Endothelial cell of coronary artery (primary cell): ENCODE results near the gene SHROOM4. TPM values are rescaled to one million over a fixed set of nuclear protein-coding genes. Genes with fewer than 3 reads are reported as not detected.

Source experiments
- total RNA-seq: library from RNA; depleted of rRNA; stranded (reverse); fragments of >200 nt; gene quantifications from 2 replicates; pipeline ENCODE4 v1.2.3, GENCODE V29; 2014

Gene SHROOM4, protein sequence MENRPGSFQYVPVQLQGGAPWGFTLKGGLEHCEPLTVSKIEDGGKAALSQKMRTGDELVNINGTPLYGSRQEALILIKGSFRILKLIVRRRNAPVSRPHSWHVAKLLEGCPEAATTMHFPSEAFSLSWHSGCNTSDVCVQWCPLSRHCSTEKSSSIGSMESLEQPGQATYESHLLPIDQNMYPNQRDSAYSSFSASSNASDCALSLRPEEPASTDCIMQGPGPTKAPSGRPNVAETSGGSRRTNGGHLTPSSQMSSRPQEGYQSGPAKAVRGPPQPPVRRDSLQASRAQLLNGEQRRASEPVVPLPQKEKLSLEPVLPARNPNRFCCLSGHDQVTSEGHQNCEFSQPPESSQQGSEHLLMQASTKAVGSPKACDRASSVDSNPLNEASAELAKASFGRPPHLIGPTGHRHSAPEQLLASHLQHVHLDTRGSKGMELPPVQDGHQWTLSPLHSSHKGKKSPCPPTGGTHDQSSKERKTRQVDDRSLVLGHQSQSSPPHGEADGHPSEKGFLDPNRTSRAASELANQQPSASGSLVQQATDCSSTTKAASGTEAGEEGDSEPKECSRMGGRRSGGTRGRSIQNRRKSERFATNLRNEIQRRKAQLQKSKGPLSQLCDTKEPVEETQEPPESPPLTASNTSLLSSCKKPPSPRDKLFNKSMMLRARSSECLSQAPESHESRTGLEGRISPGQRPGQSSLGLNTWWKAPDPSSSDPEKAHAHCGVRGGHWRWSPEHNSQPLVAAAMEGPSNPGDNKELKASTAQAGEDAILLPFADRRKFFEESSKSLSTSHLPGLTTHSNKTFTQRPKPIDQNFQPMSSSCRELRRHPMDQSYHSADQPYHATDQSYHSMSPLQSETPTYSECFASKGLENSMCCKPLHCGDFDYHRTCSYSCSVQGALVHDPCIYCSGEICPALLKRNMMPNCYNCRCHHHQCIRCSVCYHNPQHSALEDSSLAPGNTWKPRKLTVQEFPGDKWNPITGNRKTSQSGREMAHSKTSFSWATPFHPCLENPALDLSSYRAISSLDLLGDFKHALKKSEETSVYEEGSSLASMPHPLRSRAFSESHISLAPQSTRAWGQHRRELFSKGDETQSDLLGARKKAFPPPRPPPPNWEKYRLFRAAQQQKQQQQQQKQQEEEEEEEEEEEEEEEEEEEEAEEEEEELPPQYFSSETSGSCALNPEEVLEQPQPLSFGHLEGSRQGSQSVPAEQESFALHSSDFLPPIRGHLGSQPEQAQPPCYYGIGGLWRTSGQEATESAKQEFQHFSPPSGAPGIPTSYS (N-terminal part only)
- 27.8 and 28.6 TPM in 2 replicates for total RNA-seq

DNA sequence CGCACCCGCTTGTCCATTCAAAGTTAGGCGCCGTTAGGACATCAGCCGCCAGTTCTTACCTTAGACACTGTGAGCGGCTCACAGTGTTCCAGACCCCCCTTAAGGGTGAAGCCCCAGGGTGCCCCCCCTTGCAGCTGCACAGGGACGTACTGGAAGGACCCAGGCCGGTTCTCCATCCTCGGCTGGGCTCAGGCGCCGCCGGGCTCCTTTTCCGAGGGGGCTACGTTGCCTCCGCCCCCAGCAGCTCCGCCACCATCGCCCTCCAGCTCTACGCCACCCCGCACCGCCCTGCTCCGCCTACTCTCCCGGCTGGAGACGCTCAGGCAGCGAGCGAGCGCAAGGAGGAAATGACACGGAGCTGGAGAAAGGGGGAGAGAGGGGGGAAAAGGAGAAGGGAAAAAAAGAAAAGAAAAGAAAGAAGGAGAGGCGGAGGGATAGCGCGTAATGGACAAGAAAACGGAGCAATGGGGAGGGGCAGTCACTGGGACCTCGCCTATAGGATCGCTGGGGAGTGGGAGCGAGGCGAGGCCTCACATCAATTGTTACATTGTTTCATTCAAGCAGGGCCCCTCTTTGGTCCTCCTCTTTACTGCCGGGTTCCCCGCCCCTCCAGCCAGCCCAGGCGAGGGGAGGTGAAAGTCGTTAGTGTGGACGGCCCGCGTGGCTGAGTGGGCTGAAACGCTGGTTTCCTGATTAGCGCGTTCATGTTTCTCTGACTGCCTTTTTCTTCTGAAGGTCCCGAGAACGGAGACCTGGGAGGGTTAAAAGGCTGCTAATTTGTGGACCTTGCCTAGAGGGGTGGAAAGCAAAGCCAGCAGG lies at the start of gene SHROOM4:
SHROOM4 (minus strand) TSS at position 352 of the 819 bp plus-strand sequence; CDS start at position 176, 176 bp downstream.

Other genes with a start within 250 kb of the SHROOM4 start
- not detected in 2 replicates for gene BMP15, start 96.5 kb upstream of the SHROOM4 start, total RNA-seq